A673 (cell line): ENCODE results near the gene MSANTD1.

Source experiments
- EZH2 ChIP-seq: fragments of 200-600 bp; sonication (generic); IDR thresholded peaks from 2 replicates; pipeline ENCODE4 v1.6.1; 2017; ENCODE audit warnings: borderline replicate concordance, low read depth, mild to moderate bottlenecking, mixed read lengths, antibody characterized with exemption, low read length; ENCODE audit not compliant: poor library complexity, severe bottlenecking
- TF ChIP-seq, protein P1 (sequence below): fragments of 300-800, 200-600 bp; sonication (generic); conservative IDR thresholded peaks from 2 replicates; pipeline ENCODE4 v1.5.1; 2017; ENCODE audit warnings: low read depth, mild to moderate bottlenecking, antibody characterized with exemption, low read length, moderate library complexity, mixed read lengths

DNA sequence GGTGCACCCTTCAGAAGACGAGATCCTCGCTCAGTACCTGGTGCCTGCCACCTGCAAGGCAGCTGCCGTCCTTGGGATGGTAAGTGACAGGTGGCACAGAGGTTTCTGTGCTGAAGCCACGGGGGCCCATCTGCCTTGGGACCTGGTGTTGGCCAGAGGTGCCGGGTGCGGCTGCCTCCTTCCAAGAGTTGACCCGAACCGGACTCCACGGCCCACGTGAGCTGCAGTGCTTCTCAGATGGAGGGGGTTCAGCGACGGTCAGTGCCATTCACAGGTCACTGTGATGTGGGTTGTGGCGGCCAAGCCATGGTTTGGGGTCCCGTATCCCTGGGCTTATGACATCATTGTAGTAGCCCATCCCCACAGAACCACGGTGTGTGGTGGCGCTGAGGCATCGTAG lies 19.0 kb upstream of the MSANTD1 start:
- TF ChIP-seq, protein P1, sequence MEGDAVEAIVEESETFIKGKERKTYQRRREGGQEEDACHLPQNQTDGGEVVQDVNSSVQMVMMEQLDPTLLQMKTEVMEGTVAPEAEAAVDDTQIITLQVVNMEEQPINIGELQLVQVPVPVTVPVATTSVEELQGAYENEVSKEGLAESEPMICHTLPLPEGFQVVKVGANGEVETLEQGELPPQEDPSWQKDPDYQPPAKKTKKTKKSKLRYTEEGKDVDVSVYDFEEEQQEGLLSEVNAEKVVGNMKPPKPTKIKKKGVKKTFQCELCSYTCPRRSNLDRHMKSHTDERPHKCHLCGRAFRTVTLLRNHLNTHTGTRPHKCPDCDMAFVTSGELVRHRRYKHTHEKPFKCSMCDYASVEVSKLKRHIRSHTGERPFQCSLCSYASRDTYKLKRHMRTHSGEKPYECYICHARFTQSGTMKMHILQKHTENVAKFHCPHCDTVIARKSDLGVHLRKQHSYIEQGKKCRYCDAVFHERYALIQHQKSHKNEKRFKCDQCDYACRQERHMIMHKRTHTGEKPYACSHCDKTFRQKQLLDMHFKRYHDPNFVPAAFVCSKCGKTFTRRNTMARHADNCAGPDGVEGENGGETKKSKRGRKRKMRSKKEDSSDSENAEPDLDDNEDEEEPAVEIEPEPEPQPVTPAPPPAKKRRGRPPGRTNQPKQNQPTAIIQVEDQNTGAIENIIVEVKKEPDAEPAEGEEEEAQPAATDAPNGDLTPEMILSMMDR = no peak
- no peak for TF ChIP-seq EZH2
